ENCODE data around the gene TCP11L1. TPM values are rescaled to one million over a fixed set of nuclear protein-coding genes. Genes with fewer than 3 reads are reported as not detected.
"Not testable (repeated sequence)": the region's sequence is repeated elsewhere in the genome, so short reads cannot be mapped to it uniquely, and the experiment has no call there.

The TCP11L1 gene
- total RNA-seq, 1 experiment from 2014 or later: 5.3 TPM

- DNase-seq (ENCODE audit: low read depth): no peak
- in situ Hi-C loops (cut with HindIII; ENCODE audit: low pct_unique_long_range_greater_than_20kb, low sequenced_read_pairs): no loop called here
Measured at GRCh38 chr11:33027233-33027632, 12.1 kb upstream of the TCP11L1 start.

DNA sequence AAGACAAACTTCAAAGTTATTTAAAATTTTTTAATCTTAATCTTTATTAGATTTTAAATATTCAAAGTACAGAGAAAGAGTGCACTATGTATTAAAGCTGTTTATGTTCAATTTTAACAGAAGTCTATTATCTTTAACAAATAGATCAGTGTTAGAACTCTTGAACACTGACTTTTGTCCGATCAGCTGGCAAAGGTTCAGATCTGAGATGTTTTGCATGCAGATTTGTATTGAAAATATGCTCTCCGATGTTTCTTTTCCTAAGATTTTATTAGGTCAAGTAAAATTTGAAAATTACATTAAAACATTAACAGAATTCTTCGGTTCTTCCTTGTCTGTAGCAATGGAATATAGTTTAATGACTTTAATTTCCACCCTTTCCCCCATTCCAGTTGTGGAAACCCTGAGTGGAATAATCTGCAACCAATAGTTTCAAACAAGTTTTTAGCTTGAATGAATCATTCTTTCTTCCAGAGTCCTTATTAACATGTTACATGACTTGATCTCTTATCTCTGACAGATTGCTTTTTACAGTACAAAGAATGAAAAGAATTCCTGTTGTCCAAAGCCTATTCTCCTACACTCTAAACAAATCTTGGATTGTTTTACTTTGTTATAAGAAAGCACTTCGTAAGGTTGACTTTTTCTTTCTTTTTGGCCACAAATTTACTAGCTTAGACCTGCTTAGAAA lies 11.4 kb upstream of the TCP11L1 start:
- no peak for DNase-seq (ENCODE audit: low read depth)
- in situ Hi-C loops (cut with HindIII; ENCODE audit: low pct_unique_long_range_greater_than_20kb, low sequenced_read_pairs): no loop called here

DNA sequence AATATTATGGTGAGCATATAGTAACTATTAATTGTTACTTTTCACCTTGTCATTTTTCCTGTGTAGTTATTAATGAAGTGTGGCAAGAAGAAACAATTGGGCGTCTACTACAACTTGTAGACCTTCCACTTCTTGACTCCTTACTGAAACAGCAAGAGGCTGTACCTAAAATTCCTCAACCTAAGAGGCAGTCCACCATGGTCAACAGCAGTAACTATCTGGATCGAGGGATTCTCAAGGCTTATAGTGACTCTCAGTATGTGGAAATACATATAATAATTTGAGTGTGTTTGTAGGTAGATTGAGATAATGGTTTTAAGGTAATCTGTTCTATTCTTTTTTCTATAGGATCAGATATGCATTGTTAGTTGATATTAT lies 10.8 kb upstream of the TCP11L1 start:
- in situ Hi-C loops (cut with HindIII; ENCODE audit: low pct_unique_long_range_greater_than_20kb, low sequenced_read_pairs): no loop called here
- DNase-seq (ENCODE audit: low read depth): no peak

DNA sequence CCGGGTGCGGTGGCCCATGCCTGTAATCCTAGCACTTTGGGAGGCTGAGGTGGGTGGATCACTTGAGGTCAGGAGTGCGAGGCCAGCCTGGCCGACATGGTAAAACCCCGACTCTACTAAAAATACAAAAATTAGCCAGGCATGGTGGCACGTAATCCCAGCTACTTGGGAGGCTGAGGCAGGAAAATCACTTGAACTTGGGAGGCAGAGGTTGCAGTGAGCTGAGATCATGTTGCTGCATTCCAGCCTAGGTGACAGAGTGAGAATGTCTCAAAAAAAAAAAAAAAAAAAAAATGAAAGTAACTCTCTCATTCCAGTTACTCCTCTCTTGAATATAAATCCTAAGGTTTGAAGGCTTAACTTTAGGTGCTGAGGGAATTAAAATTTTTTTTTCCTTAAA lies 10.2 kb upstream of the TCP11L1 start:
- in situ Hi-C loops (cut with HindIII; ENCODE audit: low pct_unique_long_range_greater_than_20kb, low sequenced_read_pairs): not testable (repeated sequence)

GRCh38 chr11:33033493-33033892 lies 5.9 kb upstream of the TCP11L1 start:
- DNase-seq (ENCODE audit: low read depth): no peak
- in situ Hi-C loops (cut with HindIII; ENCODE audit: low pct_unique_long_range_greater_than_20kb, low sequenced_read_pairs): no loop called here

More for the DNA sequence above, 10.2 kb upstream of the TCP11L1 start:
- not testable (repeated sequence) for DNase-seq (ENCODE audit: low read depth)

DNA sequence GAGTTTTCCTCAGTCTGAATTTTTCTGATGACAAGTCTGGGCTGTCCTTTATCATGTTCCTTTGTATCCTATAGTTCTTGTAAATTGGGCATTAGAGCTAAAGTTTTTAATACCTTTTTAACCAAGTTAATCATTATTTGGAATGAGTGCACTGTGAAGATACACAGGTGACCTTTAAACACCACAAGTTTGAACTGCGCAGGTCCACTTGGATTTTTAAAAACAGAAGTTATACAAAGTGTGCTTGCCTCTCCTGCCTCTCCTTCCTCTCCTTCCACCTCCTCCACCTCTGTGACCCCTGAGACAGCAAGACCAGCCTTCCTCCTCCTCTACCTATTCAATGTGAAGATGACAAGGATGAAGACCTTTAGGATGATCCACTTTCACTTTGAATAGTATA lies 4.4 kb upstream of the TCP11L1 start:
- in situ Hi-C loops (cut with HindIII; ENCODE audit: low pct_unique_long_range_greater_than_20kb, low sequenced_read_pairs): no loop called here
- no peak for DNase-seq (ENCODE audit: low read depth)

DNA sequence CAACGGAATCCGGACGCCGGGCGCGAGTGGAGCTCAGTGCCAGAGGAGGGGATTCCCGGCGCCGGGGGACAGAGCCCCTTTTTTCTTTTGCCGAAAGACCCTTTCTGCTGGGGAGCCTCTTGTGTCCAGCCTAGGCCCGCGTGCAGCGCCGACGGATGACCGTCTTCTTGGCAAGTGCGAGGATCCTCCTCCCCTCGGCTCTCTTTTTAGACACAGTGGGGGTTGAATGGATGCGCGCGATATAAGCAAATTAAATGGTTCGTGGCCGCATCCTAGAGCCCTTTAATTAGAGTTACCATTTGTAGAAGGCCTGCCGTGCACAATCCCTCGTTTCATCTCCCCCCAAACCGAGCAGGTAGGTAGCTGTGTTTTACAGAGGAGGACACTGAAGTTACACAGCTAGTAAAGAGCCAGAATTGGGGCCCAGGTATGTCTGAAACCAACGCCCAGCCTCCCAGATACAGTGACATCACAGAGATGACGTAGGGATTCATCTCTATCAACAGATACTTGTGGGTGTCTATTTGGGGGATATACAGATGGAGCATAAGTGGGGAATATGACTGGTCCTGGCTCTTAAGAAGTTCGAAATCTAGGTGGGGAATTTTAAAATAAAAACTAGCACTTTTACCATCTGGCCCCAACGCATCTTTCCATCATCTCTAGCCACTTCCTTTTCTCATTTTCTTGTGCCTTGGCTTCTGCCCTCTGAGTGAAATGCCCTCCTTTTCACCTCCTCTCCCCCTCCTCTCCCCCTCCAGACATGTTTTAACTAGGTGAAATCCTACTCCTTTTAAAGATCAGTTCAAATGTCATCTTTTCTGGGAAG lies 875 bp downstream of the TCP11L1 start:
- in situ Hi-C loops (cut with HindIII; ENCODE audit: low pct_unique_long_range_greater_than_20kb, low sequenced_read_pairs): no loop called here
- no peak for DNase-seq (ENCODE audit: low read depth)

DNA sequence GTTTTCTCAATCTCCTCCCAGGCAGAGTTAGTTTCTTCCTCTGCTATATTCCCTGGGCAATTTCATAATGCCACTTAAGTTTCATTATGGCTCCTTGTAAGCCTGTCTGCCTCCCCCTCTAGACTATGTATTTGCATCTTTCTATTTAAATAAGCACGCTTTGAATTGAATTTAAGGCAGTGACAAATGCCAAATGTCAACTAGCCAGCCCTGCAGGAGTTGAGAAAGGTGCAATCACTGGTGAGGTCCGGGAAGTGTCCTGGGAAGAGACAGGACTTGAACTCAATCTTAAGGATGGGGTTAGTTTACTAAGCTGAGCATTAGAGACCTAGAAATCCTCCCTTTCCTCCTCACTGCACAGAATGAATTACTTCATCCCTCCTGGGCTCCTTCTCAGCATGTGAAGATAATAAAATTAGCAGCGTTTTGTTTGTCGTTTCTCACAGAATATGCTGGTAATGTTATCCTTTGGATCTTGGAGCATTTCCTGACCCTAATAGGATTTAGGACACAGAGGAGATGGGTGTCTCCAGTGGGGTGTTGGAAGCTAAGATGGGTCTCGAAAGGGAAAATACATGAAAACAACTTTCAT lies 1.6 kb downstream of the TCP11L1 start:
- in situ Hi-C loops (cut with HindIII; ENCODE audit: low pct_unique_long_range_greater_than_20kb, low sequenced_read_pairs): no loop called here
- no peak for DNase-seq (ENCODE audit: low read depth)

DNA sequence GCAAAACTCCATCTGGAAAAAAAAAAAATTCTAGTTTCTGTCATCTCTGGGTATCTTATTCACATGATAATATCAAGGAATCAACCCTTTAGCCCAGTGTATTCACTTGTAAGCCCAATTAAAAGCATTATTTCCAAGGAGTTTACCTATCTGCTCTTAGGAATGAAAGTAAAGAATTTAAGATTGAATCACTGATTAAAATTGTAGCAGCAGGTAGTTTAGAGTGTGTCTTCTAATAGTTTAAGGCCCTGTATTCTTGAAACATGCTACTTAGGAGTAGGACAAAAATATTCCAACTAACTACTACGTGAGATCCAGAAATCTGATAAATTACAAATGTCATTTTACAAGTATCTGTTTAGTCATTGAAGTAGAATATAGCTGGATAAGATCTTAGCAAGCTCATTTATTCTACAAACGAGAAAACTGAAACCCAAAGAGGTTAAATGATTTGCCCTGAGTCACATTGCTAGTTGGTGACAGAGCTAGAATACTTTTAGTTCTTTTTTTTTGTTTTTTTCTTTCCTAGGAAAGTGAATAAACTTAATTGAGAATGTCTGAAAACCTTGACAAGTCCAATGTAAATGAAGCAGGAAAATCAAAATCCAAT lies 4.0 kb downstream of the TCP11L1 start:
- in situ Hi-C loops (cut with HindIII; ENCODE audit: low pct_unique_long_range_greater_than_20kb, low sequenced_read_pairs): no loop called here
- DNase-seq (ENCODE audit: low read depth): no peak

DNA sequence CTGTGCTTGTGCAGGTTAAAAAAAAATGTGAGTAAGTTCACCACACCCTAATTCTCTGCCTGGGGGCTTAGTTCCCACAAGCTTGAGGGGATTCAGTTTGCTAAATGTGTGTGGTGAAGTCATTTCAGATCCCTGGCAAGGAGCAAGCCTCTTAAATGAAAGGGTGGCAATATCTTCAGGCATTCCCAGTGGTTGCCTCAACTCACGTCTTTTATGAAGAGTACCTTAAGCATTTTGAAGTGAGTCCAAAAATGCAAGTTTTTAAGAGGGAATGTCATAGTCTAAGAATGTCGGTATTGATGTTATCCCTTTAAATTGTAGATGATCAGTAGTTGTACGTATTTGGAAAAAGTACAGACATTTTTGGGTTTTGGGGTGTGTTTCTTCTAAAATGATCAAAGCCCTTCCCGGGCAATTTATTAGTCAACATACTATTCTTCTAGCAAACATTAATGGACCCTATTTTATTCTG lies 4.9 kb downstream of the TCP11L1 start:
- in situ Hi-C loops (cut with HindIII; ENCODE audit: low pct_unique_long_range_greater_than_20kb, low sequenced_read_pairs): no loop called here
- DNase-seq (ENCODE audit: low read depth): no peak

DNA sequence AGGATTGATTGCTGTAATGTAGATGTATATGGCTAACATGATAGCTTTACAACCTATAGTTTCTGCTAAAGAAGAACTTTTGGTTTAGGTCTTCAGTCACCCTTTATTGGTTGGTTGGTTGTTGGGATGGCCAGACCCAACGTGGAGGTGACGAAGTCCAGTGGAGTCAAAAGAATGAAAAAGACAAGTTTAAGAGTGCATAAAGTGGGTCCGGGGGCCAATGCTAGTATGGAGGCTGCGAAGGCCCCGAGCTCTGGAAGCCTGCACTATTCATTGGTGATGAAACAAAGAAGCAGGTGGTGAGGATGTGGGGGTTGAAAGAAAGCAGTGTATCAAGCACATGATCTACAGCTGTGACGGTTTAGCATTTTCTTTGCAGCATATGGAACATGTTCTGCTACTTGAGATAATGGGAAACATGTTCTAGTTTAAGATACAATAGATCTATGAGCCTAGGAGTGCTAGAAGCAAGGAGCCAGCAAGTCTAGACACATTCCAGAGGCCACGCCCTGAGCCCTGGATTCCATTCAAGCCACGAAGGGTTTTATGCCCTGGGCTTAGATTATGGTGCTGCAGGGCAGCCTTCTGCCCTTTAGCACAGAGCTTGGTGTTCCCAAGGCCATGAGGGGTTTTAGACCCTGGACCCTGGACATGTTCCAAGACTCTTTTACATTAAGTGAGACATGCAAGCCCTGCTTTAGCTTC lies 6.3 kb downstream of the TCP11L1 start:
- no peak for DNase-seq (ENCODE audit: low read depth)

GRCh38 chr11:33048701-33049100 lies 9.3 kb downstream of the TCP11L1 start:
- in situ Hi-C loops (cut with HindIII; ENCODE audit: low pct_unique_long_range_greater_than_20kb, low sequenced_read_pairs); DNase-seq (ENCODE audit: low read depth): not testable (repeated sequence)

More for the DNA sequence above, 6.3 kb downstream of the TCP11L1 start:
- in situ Hi-C loops (cut with HindIII; ENCODE audit: low pct_unique_long_range_greater_than_20kb, low sequenced_read_pairs): no loop called here

DNA sequence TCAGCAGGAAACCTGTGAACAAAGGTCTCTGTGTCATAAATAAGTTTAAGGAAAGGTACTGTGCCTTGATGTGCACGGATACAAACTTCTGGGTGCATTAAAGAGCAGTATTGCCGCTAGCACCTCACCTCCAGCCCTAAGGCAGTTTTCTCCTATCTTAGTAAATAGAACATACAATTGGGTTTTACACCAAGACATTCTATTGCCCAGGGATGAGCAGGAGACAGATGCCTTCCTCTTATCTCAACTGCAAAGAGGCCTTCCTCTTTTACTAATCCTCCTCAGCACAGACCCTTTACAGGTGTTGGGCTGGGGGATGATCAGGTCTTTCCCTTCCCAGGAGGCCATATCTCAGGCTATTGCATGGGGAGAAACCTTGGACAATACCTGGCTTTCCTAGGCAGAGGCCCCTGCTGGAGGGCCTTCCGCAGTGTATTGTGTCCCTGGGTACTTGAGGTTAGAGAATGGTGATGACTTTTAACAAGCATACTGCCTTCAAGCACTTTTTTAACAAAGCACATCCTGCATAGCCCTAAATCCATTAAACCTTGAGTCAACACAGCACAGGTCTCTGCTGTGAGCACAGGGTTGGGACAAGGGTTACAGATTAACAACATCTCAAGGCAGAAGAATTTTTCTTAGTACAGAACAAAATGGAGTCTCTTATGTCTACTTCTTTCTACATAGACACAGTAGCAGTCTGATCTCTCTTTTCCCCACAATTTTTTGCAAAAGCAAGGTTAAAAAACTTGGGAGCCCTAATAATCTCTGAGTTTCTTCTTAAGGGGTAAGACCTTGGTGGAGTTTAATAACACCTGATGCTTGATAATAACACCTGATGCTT lies 10.4 kb downstream of the TCP11L1 start:
- DNase-seq (ENCODE audit: low read depth); in situ Hi-C loops (cut with HindIII; ENCODE audit: low pct_unique_long_range_greater_than_20kb, low sequenced_read_pairs): not testable (repeated sequence)

GRCh38 chr11:33052231-33052630 lies 12.9 kb downstream of the TCP11L1 start:
- no peak for DNase-seq (ENCODE audit: low read depth)
- in situ Hi-C loops (cut with HindIII; ENCODE audit: low pct_unique_long_range_greater_than_20kb, low sequenced_read_pairs): no loop called here

- DNase-seq (ENCODE audit: low read depth): no peak
- in situ Hi-C loops (cut with HindIII; ENCODE audit: low pct_unique_long_range_greater_than_20kb, low sequenced_read_pairs): no loop called here
Measured at GRCh38 chr11:33055375-33055774, 16.0 kb downstream of the TCP11L1 start.

- DNase-seq (ENCODE audit: low read depth): no peak
- in situ Hi-C loops (cut with HindIII; ENCODE audit: low pct_unique_long_range_greater_than_20kb, low sequenced_read_pairs): no loop called here
Measured at GRCh38 chr11:33057284-33057683, 17.9 kb downstream of the TCP11L1 start.

DNA sequence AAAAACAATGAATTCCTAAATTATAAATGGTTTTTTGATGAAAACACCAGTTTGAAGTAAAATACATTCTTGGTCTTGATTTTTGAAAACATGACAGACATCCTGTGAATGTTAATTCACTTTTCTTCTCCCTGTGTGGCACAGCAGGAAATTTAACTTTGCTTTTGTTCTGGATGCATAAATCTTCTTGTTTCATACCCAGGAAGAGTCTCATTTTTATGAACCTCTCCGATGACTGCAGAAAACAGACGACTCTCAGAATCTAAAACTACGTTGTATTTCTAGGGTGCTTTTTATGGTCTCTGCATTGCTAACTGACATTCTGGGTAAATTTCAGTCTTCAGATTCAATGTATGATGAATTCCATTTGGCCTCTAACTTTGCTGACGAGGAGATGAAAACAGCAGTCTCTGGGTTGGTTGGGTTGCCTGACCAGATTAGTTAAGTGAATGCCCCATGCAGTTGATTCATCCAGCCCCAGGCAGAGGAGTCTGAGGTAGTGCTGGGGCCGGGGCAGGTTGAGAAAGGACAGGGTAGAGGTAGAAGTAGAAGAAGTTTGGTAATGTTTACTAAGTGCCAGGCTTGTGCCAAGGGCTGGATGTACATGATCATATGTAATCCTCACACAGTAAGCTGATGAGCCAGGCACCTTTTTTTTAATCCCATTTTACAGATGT lies 20.1 kb downstream of the TCP11L1 start:
- in situ Hi-C loops (cut with HindIII; ENCODE audit: low pct_unique_long_range_greater_than_20kb, low sequenced_read_pairs): no loop called here
- no peak for DNase-seq (ENCODE audit: low read depth)

Measured in Caki2 (cell line).